ENCODE measurements around the gene DRD1.

DRD1 gene

GRCh38 chr5:175444060-175444904 lies at the start of gene DRD1:
TSS of gene DRD1 (minus strand) at chr5:175444182. CDS start at chr5:175443099, 1,083 bp downstream.
- peak within 1 kb of the TSS in 1 of 11 experiments; percentile 12; a peak in 1 of 22 replicates for H3K9ac ChIP-seq
- H3K4me3 ChIP-seq: peak within 1 kb of the TSS; percentile 40 to 65 (median 50)
- peaks cover 30 to 35% (median 33%) of the 10 kb centered on the region in 11 experiments for H3K27me3 ChIP-seq
- H3K4me1 ChIP-seq: peaks cover 0 to 12% (median 5%) of the 10 kb centered on the region in 10 experiments; a peak in 6 of 20 replicates
- H3K9me3 ChIP-seq (replicated peaks in 1 of 11): peaks cover 6 to 20% (median 16%) of the 10 kb centered on the region in 11 experiments; a peak in 16 of 22 replicates
- H4K20me1 ChIP-seq: 0 out of 22 replicates have a peak, but pooled peaks cover 0 to 5% (median 0%) of the 10 kb centered on the region in 11 experiments
- peak within 1 kb of the TSS; percentile 68 to 83 (median 78) for H3K4me2 ChIP-seq
- H3K27ac ChIP-seq: no peak within 1 kb of the TSS
- no peaks in the 10 kb centered on the region for H3K36me3 ChIP-seq
- TF ChIP-seq Cebpa-rat (IDR thresholded peaks at IDR 0.05): no peak

- no peaks in the 10 kb centered on the region for H3K27me3 ChIP-seq
- no peak for TF ChIP-seq Cebpa-rat (IDR thresholded peaks at IDR 0.05)
- H3K27ac ChIP-seq: no peak overlapping the region
- H3K9ac ChIP-seq: no peak overlapping the region
- H3K9me3 ChIP-seq (replicated peaks in 1 of 11): peaks cover 0 to 3% (median 0%) of the 10 kb centered on the region in 11 experiments; a peak in 1 of 22 replicates
- H3K4me3 ChIP-seq: no peak overlapping the region
- no peak overlapping the region for H3K4me2 ChIP-seq
- H4K20me1 ChIP-seq: peaks cover 29 to 67% (median 56%) of the 10 kb centered on the region in 11 experiments; a peak in 21 of 22 replicates
- peaks cover 81 to 100% (median 97%) of the 10 kb centered on the region in 11 experiments for H3K36me3 ChIP-seq
- peaks cover 0 to 9% (median 0%) of the 10 kb centered on the region in 10 experiments; a peak in 3 of 20 replicates for H3K4me1 ChIP-seq
Measured at GRCh38 chr5:175493726-175494125, 49.7 kb upstream of the DRD1 start.

- Histone ChIP-seq H3K9me3 (replicated peaks in 1 of 11) (peaks cover 0 to 3% (median 0%) of the 10 kb centered on the region in 11 experiments; a peak in 1 of 22 replicates), H3K36me3 (peaks cover 83 to 100% (median 97%) of the 10 kb centered on the region in 11 experiments), H3K27ac (no peak overlapping the region), H3K4me2 (no peak overlapping the region), H3K9ac (no peak overlapping the region), H3K27me3 (no peaks in the 10 kb centered on the region), H4K20me1 (peaks cover 34 to 71% (median 58%) of the 10 kb centered on the region in 11 experiments; a peak in 21 of 22 replicates), H3K4me3 (no peak overlapping the region), H3K4me1 (peaks cover 0 to 9% (median 0%) of the 10 kb centered on the region in 10 experiments; a peak in 3 of 20 replicates)
- no peak for TF ChIP-seq Cebpa-rat (IDR thresholded peaks at IDR 0.05)
Measured at GRCh38 chr5:175493260-175493659, 49.3 kb upstream of the DRD1 start.

GRCh38 chr5:175491223-175491622 lies 47.2 kb upstream of the DRD1 start:
- Histone ChIP-seq H4K20me1 (peaks cover 49 to 84% (median 68%) of the 10 kb centered on the region in 11 experiments; a peak in 21 of 22 replicates), H3K9me3 (replicated peaks in 1 of 11) (peaks cover 0 to 3% (median 0%) of the 10 kb centered on the region in 11 experiments; a peak in 1 of 22 replicates), H3K9ac (no peak overlapping the region), H3K4me1 (peaks cover 0 to 9% (median 0%) of the 10 kb centered on the region in 10 experiments; a peak in 3 of 20 replicates), H3K27ac (no peak overlapping the region), H3K4me3 (no peak overlapping the region), H3K36me3 (peaks cover 85 to 100% (median 98%) of the 10 kb centered on the region in 11 experiments), H3K27me3 (no peaks in the 10 kb centered on the region), H3K4me2 (no peak overlapping the region)
- TF ChIP-seq Cebpa-rat (IDR thresholded peaks at IDR 0.05): no peak

- H4K20me1 ChIP-seq: peaks cover 63 to 94% (median 76%) of the 10 kb centered on the region in 11 experiments; a peak in 21 of 22 replicates
Measured at GRCh38 chr5:175489693-175490443, 45.9 kb upstream of the DRD1 start.

GRCh38 chr5:175487514-175488222 lies 43.7 kb upstream of the DRD1 start:
- peaks cover 80 to 100% (median 99%) of the 10 kb centered on the region in 11 experiments for H3K36me3 ChIP-seq
- no peak overlapping the region for H3K4me2 ChIP-seq
- H3K9ac ChIP-seq: no peak overlapping the region
- peaks cover 0 to 3% (median 0%) of the 10 kb centered on the region in 11 experiments; a peak in 1 of 22 replicates for H3K9me3 ChIP-seq (replicated peaks in 1 of 11)
- H3K4me1 ChIP-seq: peaks cover 0 to 6% (median 0%) of the 10 kb centered on the region in 10 experiments; a peak in 1 of 20 replicates
- H3K4me3 ChIP-seq: no peak overlapping the region
- no peaks in the 10 kb centered on the region for H3K27me3 ChIP-seq
- no peak overlapping the region for H3K27ac ChIP-seq
- no peak for TF ChIP-seq Cebpa-rat (IDR thresholded peaks at IDR 0.05)
- H4K20me1 ChIP-seq: peaks cover 82 to 99% (median 91%) of the 10 kb centered on the region in 11 experiments; a peak in 21 of 22 replicates

More at GRCh38 chr5:175489693-175490443, 45.9 kb upstream of the DRD1 start:
- H3K4me2 ChIP-seq: no peak overlapping the region
- H3K27me3 ChIP-seq: no peaks in the 10 kb centered on the region
- TF ChIP-seq Cebpa-rat (IDR thresholded peaks at IDR 0.05): no peak
- H3K4me3 ChIP-seq: no peak overlapping the region
- H3K27ac ChIP-seq: no peak overlapping the region; a peak in 1 of 22 replicates
- no peak overlapping the region for H3K9ac ChIP-seq
- peaks cover 82 to 100% (median 99%) of the 10 kb centered on the region in 11 experiments for H3K36me3 ChIP-seq
- H3K9me3 ChIP-seq (replicated peaks in 1 of 11): peaks cover 0 to 3% (median 0%) of the 10 kb centered on the region in 11 experiments; a peak in 1 of 22 replicates
- H3K4me1 ChIP-seq: peaks cover 0 to 9% (median 0%) of the 10 kb centered on the region in 10 experiments; a peak in 3 of 20 replicates

GRCh38 chr5:175485631-175486030 lies 41.6 kb upstream of the DRD1 start:
- Histone ChIP-seq H3K4me3 (no peak overlapping the region), H3K9me3 (replicated peaks in 1 of 11) (no peaks in the 10 kb centered on the region), H3K27me3 (no peaks in the 10 kb centered on the region), H4K20me1 (peaks cover 88 to 100% (median 99%) of the 10 kb centered on the region in 11 experiments; a peak in 21 of 22 replicates), H3K9ac (no peak overlapping the region), H3K4me2 (no peak overlapping the region), H3K27ac (no peak overlapping the region), H3K4me1 (peaks cover 2 to 21% (median 11%) of the 10 kb centered on the region in 10 experiments), H3K36me3 (peaks cover 75 to 100% (median 95%) of the 10 kb centered on the region in 11 experiments)
- no peak for TF ChIP-seq Cebpa-rat (IDR thresholded peaks at IDR 0.05)

- Histone ChIP-seq H3K4me2 (no peak overlapping the region), H4K20me1 (peaks cover 81 to 100% (median 96%) of the 10 kb centered on the region in 11 experiments; a peak in 21 of 22 replicates), H3K36me3 (peaks cover 77 to 93% (median 88%) of the 10 kb centered on the region in 11 experiments), H3K4me3 (no peak overlapping the region), H3K9ac (no peak overlapping the region), H3K4me1 (peaks cover 9 to 28% (median 18%) of the 10 kb centered on the region in 10 experiments), H3K27me3 (no peaks in the 10 kb centered on the region), H3K27ac (no peak overlapping the region), H3K9me3 (replicated peaks in 1 of 11) (no peaks in the 10 kb centered on the region)
- no peak for TF ChIP-seq Cebpa-rat (IDR thresholded peaks at IDR 0.05)
Measured at GRCh38 chr5:175484829-175485228, 40.8 kb upstream of the DRD1 start.
